SKM-1 treated with dmso at 0.1 percent for 144 hours (cell line): ENCODE results near the gene MUC4.
"Not testable (repeated sequence)": the region's sequence is repeated elsewhere in the genome, so short reads cannot be mapped to it uniquely, and the experiment has no call there.

ENCODE experiments used
- DNase-seq: peaks from one replicate; lab custom pipeline; 2025; ENCODE audit not compliant: unreplicated experiment; lab: John Stamatoyannopoulos, UW

Gene MUC4

GRCh38 chr3:195739561-195740111, 72.1 kb downstream of the MUC4 start:
- DNase-seq = no peak

DNA sequence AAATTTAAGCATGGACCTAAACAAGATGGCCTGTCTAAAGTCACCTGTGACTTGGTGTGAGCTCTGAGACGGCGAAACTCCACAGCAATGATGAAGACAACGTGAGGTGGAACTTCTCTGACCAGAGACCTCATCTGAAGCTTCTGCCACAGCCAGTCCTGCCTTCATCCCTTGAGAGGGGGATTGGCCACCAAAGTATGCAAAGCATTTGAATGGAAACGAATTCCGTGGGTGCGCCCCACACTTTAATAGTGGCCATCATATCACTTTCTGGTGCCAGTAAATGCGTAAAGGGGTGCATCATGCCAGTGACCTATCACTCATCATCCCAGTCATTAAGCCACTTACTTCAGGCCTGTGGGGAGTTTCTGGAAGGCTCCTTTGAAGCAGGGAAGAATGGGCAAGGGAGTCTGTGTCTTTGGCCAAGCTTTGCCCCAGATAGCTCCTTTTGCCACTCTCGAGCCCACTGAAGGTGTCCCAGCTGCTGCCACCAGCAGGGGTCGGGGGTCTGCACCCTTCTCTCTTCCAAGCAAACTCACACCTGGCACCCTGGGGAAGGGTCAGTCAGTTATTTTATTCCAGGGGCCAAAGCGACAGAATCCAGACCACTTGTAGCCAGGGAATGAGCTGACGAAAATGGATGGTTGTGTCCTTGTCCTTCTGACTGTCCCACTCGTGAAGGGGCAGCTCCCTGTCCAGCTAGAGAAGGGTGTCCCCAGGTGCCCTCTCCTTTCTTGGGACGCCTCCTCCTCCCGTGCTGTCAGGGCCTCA, 73.3 kb downstream of the MUC4 start:
- no peak for DNase-seq

DNA sequence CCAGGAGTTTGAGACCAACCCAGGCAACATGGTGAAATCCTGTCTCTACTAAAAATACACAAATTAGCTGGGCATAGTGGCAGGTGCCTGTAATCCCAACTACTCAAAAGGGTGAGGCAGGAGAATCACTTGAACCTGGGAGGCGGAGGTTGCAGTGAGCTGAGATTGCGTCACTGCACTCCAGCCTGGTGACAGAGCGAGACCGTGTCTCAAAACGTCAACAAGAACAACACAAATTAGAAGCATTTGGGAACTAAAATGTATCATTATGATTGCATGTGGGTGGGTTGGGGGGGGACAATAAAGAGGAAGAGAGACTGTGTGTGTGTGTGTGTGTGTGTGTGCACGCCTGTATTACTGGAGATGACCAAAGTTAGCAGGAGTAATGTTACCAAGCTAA, 73.9 kb downstream of the MUC4 start:
- not testable (repeated sequence) for DNase-seq

DNA sequence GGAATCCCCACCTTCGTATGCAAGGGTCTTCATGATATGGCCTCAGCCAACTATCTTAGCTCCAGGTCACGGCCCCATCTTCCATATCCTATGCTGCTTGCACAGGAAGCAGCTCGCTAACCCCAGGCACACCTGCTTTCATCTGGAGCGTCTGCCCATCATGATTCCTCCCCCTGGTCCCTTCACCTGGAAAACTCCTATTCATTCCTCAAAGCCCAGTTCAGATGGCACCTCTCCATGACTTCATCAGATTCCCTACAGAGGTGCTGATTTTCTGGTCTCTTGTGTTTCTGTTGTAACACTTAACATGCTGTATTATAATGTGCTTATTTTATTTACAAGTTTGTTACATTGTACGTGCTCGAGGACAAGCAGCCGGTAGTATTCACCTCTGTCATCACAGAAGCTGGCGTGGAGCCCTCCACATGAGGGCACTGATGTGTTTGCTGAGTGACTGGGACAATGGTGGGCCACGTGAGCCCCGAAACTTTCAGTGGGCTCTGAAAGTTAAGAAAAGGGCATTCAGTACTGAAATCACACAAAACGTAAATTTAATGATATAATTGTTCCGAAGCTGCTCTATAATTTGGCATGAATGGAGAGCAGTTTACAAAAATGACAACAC, 74.8 kb downstream of the MUC4 start:
- no peak for DNase-seq

DNA sequence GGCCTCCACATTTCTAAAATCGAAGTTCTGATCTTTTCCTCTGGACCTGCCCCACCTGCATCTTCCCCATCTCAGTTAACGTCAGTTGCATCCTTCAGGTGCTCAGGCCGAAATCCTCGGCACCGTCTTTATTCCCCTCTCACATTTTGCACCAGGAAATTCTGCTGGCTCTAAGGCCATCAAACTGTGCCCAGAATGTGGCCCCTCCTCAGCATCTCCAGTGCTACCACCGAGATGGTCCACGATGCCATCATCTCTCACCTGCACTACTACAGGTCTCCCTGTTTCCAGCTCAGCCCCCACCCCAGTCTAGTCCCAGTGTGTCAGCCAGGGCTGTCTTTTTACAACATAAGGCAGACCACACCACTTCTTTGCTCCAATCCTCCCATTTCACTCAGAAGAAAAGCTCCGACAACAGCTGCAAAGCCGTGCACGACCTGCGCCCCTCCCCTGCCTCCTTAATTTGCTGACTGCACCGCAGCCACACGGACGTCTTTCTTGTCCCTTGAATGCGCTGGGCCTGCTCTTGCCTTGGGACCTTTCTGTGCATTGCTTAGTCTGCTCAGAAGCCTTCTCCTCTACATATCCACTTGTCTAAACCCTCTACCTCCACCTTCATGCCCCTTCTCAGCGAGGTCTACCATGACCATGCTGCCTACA, 76.6 kb downstream of the MUC4 start:
- DNase-seq = no peak

- no peak for DNase-seq
Observed at GRCh38 chr3:195732940-195733339, 78.8 kb downstream of the MUC4 start.

- DNase-seq = no peak
Observed at GRCh38 chr3:195731356-195731905, 80.3 kb downstream of the MUC4 start.

GRCh38 chr3:195729476-195730251, 82.1 kb downstream of the MUC4 start:
- DNase-seq = no peak

DNA sequence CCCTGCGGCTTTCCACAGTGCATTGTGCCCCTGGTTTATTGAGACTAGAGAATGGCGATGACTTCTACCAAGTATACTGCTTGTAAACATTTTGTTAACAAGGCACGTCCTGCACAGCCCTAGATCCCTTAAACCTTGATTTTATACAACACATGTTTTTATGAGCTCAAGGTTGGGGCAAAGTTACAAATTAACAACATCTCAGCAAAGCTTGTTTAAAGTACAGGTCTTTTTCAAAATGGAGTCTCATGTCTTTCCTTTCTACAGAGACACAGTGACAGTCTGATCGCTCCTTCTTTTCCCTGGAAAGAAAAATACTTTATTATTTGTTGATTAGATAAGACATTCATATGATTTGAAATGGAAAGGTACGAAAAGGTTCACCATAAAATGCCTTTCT, 82.9 kb downstream of the MUC4 start:
- DNase-seq = not testable (repeated sequence)

GRCh38 chr3:195727606-195728195, 84.0 kb downstream of the MUC4 start:
- no peak for DNase-seq

DNA sequence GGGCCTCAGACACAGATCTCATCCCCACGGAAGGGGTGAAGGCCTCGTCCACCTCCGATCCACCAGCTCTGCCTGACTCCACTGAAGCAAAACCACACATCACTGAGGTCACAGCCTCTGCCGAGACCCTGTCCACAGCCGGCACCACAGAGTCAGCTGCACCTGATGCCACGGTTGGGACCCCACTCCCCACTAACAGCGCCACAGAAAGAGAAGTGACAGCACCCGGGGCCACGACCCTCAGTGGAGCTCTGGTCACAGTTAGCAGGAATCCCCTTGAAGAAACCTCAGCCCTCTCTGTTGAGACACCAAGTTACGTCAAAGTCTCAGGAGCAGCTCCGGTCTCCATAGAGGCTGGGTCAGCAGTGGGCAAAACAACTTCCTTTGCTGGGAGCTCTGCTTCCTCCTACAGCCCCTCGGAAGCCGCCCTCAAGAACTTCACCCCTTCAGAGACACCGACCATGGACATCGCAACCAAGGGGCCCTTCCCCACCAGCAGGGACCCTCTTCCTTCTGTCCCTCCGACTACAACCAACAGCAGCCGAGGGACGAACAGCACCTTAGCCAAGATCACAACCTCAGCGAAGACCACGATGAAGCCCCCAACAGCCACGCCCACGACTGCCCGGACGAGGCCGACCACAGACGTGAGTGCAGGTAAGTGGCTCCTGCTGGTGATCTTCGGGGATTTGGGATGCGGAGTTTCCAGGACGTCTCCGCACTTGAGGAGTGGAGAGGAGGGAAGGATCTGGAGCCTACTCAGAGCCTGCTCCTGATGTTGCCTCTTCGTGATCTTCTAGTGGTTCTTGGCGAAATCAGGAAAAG, 85.6 kb downstream of the MUC4 start:
- not testable (repeated sequence) for DNase-seq

DNA sequence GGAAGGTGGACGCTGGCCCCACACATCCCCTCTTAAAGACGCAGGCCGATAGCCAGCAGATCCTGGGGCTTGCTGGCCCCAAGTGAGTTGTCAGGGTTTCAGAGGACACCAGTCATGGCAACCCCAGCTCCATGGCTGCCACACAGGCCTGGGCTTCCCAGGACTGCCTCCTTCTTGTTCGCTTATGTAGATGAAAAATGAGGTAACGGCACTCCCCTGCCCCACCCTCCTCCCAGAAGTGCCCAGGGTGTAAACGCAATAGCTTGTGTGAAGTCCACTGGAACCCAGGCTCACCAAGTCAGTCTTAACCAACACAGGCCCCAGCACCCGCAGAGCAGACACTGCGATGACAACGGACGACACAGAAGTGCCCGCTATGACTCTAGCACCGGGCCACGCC, 87.4 kb downstream of the MUC4 start:
- not testable (repeated sequence) for DNase-seq

- not testable (repeated sequence) for DNase-seq
Observed at GRCh38 chr3:195722996-195723345, 88.8 kb downstream of the MUC4 start.

DNA sequence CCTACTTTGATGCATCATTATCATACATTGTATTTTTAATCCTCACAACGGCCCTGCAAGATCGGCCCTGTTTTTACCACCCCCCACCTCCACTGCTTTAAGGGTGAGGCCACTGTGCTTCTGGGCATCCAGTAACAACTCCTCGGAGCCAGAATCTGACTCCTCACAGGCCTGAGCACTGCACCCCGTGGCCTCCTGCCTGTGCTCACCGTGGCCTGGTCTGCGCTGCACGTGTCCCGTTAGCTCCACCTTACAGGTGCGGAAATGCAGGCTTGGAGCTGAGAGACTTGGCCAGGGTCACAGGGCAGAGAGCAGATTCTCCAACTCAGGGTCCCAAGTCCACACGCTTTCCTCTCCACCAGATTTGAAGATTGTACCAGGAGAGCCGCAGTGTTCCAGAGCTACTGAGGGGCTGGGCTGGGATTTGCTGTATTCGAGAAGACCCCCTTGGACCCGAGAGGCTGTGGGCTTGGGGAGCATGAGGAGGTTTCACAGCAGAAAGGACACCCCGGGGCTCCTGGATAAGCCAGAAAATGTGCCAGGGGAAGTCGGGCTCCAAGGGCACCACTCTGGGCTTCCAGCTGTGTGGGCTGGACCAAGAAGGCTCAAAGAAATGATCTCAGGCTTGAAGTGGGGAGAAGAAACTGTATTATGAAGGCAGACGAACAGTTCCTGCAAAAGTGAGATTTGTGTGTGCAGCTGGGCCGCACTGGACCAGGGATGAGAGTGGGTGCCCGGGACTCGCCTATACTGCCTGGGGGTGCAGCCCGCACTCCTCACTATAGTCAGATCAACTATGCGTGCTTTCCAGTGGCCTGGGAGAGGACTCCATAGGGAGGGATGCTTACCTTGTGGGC, 89.4 kb downstream of the MUC4 start:
- not testable (repeated sequence) for DNase-seq

GRCh38 chr3:195720831-195721506, 90.8 kb downstream of the MUC4 start, which contains the start of gene MUC20:
TSS of gene MUC20 (plus strand) at chr3:195720978. CDS start at chr3:195721008, 30 bp downstream.
- DNase-seq = not testable (repeated sequence)

GRCh38 chr3:195719514-195720254, 92.0 kb downstream of the MUC4 start:
- not testable (repeated sequence) for DNase-seq

DNA sequence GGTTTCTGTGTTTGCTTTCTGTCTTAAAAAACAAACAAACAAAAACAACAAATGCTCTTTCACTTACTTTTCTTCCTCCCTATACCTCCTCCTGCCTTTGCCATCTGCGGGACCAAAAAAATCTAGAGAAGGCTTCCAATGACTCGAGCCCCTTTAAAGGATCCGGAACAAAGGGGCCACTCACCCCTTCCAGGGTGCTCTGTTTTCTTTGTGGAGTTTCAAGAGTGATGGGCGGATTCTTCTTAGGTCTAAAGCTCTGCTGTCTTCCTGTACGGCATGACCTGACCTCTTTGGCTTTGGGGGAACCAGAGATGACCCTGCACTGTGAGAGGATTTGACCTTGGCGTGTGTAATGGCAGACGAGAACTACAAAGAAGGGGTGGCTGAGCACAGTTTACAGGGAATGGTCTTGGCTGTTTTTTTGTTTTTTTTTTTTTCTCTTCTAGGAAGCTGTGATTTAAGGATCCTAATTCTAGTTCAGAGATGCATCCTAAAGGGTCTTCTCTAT, 93.2 kb downstream of the MUC4 start:
- no peak for DNase-seq
